ENCODE results near the gene RTEL1.

RTEL1 gene

GRCh38 chr20:63657937-63658748 is at the start of gene RTEL1:
TSS of gene RTEL1 (plus strand) at chr20:63658312. CDS start at chr20:63659403, 1,091 bp downstream.
- Histone ChIP-seq H3K9me3 (ENCODE audit: insufficient read depth, low read length, severe bottlenecking) (no peaks in the 10 kb centered on the region), H3K4me2 (ENCODE audit: insufficient read depth, low read length) (peak within 1 kb of the TSS; percentile 93), H3K27me3 (ENCODE audit: insufficient read depth, low read length, poor library complexity) (no peaks in the 10 kb centered on the region), H3K79me2 (ENCODE audit: insufficient read depth, low read length) (peaks cover 67% of the 10 kb centered on the region), H4K20me1 (ENCODE audit: insufficient read depth, low read length) (peaks cover 15% of the 10 kb centered on the region; the same call in 1 of the 2 replicates), H3K4me1 (ENCODE audit: insufficient read depth, low read length) (peaks cover 53% of the 10 kb centered on the region), H3K27ac (ENCODE audit: low read length) (peak within 1 kb of the TSS; percentile 86), H3K4me3 (ENCODE audit: low read depth in 1 of 2, low read length in 2 of 2) (peak within 1 kb of the TSS; percentile 61 to 86), H2AFZ (ENCODE audit: low read depth, low read length) (peak within 1 kb of the TSS; percentile 88), H3K9ac (ENCODE audit: low read depth, low read length) (peak within 1 kb of the TSS; percentile 86), H3K36me3 (ENCODE audit: insufficient read depth, low read length) (peaks cover 35% of the 10 kb centered on the region)
- peak; percentile 90 for DNase-seq
- peak; percentile 70 for ATAC-seq (ENCODE audit: insufficient read depth, low read depth)
- TF ChIP-seq EZH2 (IDR thresholded peaks at IDR 0.05; ENCODE audit: borderline replicate concordance, low read depth, low read length, severe bottlenecking) (no peak), CTCF (IDR thresholded peaks at IDR 0.05; ENCODE audit: borderline replicate concordance, extremely low read depth, low read length, poor library complexity, severe bottlenecking) (no peak)

GRCh38 chr20:63610581-63611435 is 47.3 kb upstream of the RTEL1 start:
- Histone ChIP-seq H3K4me3 (ENCODE audit: low read depth in 1 of 2, low read length in 2 of 2) (no peak overlapping the region), H3K9me3 (ENCODE audit: insufficient read depth, low read length, severe bottlenecking) (no peaks in the 10 kb centered on the region), H3K9ac (ENCODE audit: low read depth, low read length) (no peak overlapping the region), H3K36me3 (ENCODE audit: insufficient read depth, low read length) (peaks cover 41% of the 10 kb centered on the region), H3K4me1 (ENCODE audit: insufficient read depth, low read length) (no peaks in the 10 kb centered on the region; the same call in 1 of the 2 replicates), H3K4me2 (ENCODE audit: insufficient read depth, low read length) (no peak overlapping the region), H2AFZ (ENCODE audit: low read depth, low read length) (no peak overlapping the region), H3K79me2 (ENCODE audit: insufficient read depth, low read length) (peaks cover 66% of the 10 kb centered on the region), H3K27ac (ENCODE audit: low read length) (0 out of 2 replicates have a peak overlapping the region, but pooled peaks have one; percentile 4), H4K20me1 (ENCODE audit: insufficient read depth, low read length) (peaks cover 26% of the 10 kb centered on the region), H3K27me3 (ENCODE audit: insufficient read depth, low read length, poor library complexity) (no peaks in the 10 kb centered on the region)
- DNase-seq (no peak), ATAC-seq (ENCODE audit: insufficient read depth, low read depth) (no peak)
- TF ChIP-seq CTCF (IDR thresholded peaks at IDR 0.05; ENCODE audit: borderline replicate concordance, extremely low read depth, low read length, poor library complexity, severe bottlenecking), result no peak
- TF ChIP-seq EZH2 (IDR thresholded peaks at IDR 0.05; ENCODE audit: borderline replicate concordance, low read depth, low read length, severe bottlenecking), result no peak

- TF ChIP-seq CTCF (IDR thresholded peaks at IDR 0.05; ENCODE audit: borderline replicate concordance, extremely low read depth, low read length, poor library complexity, severe bottlenecking) (no peak), EZH2 (IDR thresholded peaks at IDR 0.05; ENCODE audit: borderline replicate concordance, low read depth, low read length, severe bottlenecking) (no peak)
- peaks cover 28% of the 10 kb centered on the region for H4K20me1 ChIP-seq (ENCODE audit: insufficient read depth, low read length)
- H3K36me3 ChIP-seq (ENCODE audit: insufficient read depth, low read length), result peaks cover 48% of the 10 kb centered on the region
- no peaks in the 10 kb centered on the region; the same call in 1 of the 2 replicates for H3K4me1 ChIP-seq (ENCODE audit: insufficient read depth, low read length)
- ATAC-seq (ENCODE audit: insufficient read depth, low read depth) (no peak), DNase-seq (no peak)
- H3K9me3 ChIP-seq (ENCODE audit: insufficient read depth, low read length, severe bottlenecking), result no peaks in the 10 kb centered on the region
- H2AFZ ChIP-seq (ENCODE audit: low read depth, low read length), result no peak overlapping the region
- no peak overlapping the region for H3K4me2 ChIP-seq (ENCODE audit: insufficient read depth, low read length)
- peaks cover 66% of the 10 kb centered on the region for H3K79me2 ChIP-seq (ENCODE audit: insufficient read depth, low read length)
- H3K27me3 ChIP-seq (ENCODE audit: insufficient read depth, low read length, poor library complexity), result no peaks in the 10 kb centered on the region
- H3K4me3 ChIP-seq (ENCODE audit: low read depth in 1 of 2, low read length in 2 of 2), result no peak overlapping the region
- H3K9ac ChIP-seq (ENCODE audit: low read depth, low read length), result no peak overlapping the region
- no peak overlapping the region for H3K27ac ChIP-seq (ENCODE audit: low read length)
These were observed 46.5 kb upstream of the RTEL1 start for GRCh38 chr20:63611646-63612045.

Measured in DND-41 (cell line).